SU-DHL-6 (cell line): Measurements from ENCODE around the gene ZNF512B.

Experiments
- H2AFZ ChIP-seq: fragments of 200-600 bp; sonication (generic); 2 replicates; pipeline ENCODE4 v1.6.1; 2014; ENCODE audit warnings: low read depth, mild to moderate bottlenecking, moderate library complexity, mixed read lengths, antibody characterized with exemption, low read length; ENCODE audit not compliant: severe bottlenecking
- H3F3A ChIP-seq: fragments of 200-600 bp; shearing (Covaris generic); 2 replicates; pipeline ENCODE4 v1.6.0; 2016; ENCODE audit warnings: antibody characterized with exemption, mild to moderate bottlenecking; ENCODE audit not compliant: insufficient read depth
- H3K27ac ChIP-seq: fragments of 200-600 bp; sonication (generic); 2 replicates; pipeline ENCODE4 v1.5.1; 2016; ENCODE audit warnings: low read depth, mild to moderate bottlenecking, low read length, moderate library complexity, mixed read lengths
- H3K27me3 ChIP-seq: fragments of 200-600 bp; sonication (generic), shearing (Covaris generic); 2 replicates; pipeline ENCODE4 v1.6.0; 2014; ENCODE audit warnings: mild to moderate bottlenecking, low read length
- H3K36me3 ChIP-seq: fragments of 200-600 bp; sonication (generic); 2 replicates; pipeline ENCODE4 v1.6.1; 2014; ENCODE audit warnings: mild to moderate bottlenecking, low read length, mixed read lengths
- H3K4me2 ChIP-seq: fragments of 300-600, 200-600 bp; shearing (Covaris generic), sonication (generic); 2 replicates; pipeline ENCODE4 v1.6.0; 2014; ENCODE audit warnings: low read length, low read depth, mild to moderate bottlenecking; ENCODE audit not compliant: poor library complexity, severe bottlenecking
- H3K4me3 ChIP-seq: fragments of 200-600 bp; sonication (generic); 2 replicates; pipeline ENCODE4 v1.5.1; 2014; ENCODE audit warnings: antibody characterized with exemption, low read length, mild to moderate bottlenecking, mixed read lengths; ENCODE audit not compliant: insufficient read depth, poor library complexity, severe bottlenecking
- H3K79me2 ChIP-seq: fragments of 200-600 bp; sonication (generic); 2 replicates; pipeline ENCODE4 v1.6.1; 2014; ENCODE audit warnings: mild to moderate bottlenecking, low read length, moderate library complexity; ENCODE audit not compliant: insufficient read depth
- H3K9ac ChIP-seq: fragments of 200-600 bp; sonication (generic); 2 replicates; pipeline ENCODE4 v1.7.0; 2014; ENCODE audit warnings: mild to moderate bottlenecking, low read length
- H3K9me2 ChIP-seq: fragments of 200-600 bp; sonication (generic); replicated peaks from 2 replicates; pipeline ENCODE4 v1.6.1; 2014; ENCODE audit warnings: low read length; ENCODE audit not compliant: insufficient read depth
- H3K9me3 ChIP-seq: fragments of 200-600 bp; sonication (generic); 2 replicates; pipeline ENCODE4 v1.6.1; 2014; ENCODE audit warnings: low read length, mixed read lengths; ENCODE audit not compliant: insufficient read depth
- H4K20me1 ChIP-seq: fragments of 200-600 bp; sonication (generic); 2 replicates; pipeline ENCODE4 v1.6.1; 2014; ENCODE audit warnings: low read depth, mild to moderate bottlenecking, antibody characterized with exemption, low read length, moderate library complexity, mixed read lengths
- CTCF ChIP-seq: fragments of 200-600 bp; sonication (generic); IDR thresholded peaks from one replicate; pipeline ENCODE4 v1.5.1; 2017; ENCODE audit warnings: antibody characterized with exemption, mild to moderate bottlenecking, low read length, moderate library complexity; ENCODE audit not compliant: insufficient read depth, poor library complexity, severe bottlenecking
- EZH2phosphoT487 ChIP-seq: fragments of 200-600 bp; sonication (generic), shearing (Covaris generic); conservative IDR thresholded peaks from 2 replicates; pipeline ENCODE4 v1.6.1; 2018; ENCODE audit warnings: mild to moderate bottlenecking, antibody characterized with exemption, low read length, moderate library complexity, mixed read lengths

The ZNF512B gene

GRCh38 chr20:63947638-63948456, 21.9 kb downstream of the ZNF512B start:
- Histone ChIP-seq H4K20me1 (no peaks in the 10 kb centered on the region), H3K4me2 (peak overlapping the region; percentile 46), H3K27me3 (no peaks in the 10 kb centered on the region), H3F3A (peaks cover 15% of the 10 kb centered on the region), H3K9ac (no peak overlapping the region), H3K36me3 (no peaks in the 10 kb centered on the region), H3K9me3 (no peaks in the 10 kb centered on the region), H3K9me2 (no peaks in the 10 kb centered on the region), H3K79me2 (peaks cover 14% of the 10 kb centered on the region; the same call in 1 of the 2 replicates), H2AFZ (no peak overlapping the region), H3K27ac (peak overlapping the region; percentile 14; the same call in 1 of the 2 replicates), H3K4me3 (no peak overlapping the region)
- TF ChIP-seq EZH2phosphoT487 (no peak), CTCF (no peak)

- TF ChIP-seq CTCF: no peak
- no peak for TF ChIP-seq EZH2phosphoT487
- Histone ChIP-seq H3K27me3 (no peaks in the 10 kb centered on the region), H3K9me3 (no peaks in the 10 kb centered on the region), H3K9me2 (no peaks in the 10 kb centered on the region), H3K79me2 (peaks cover 7% of the 10 kb centered on the region; the same call in 1 of the 2 replicates), H4K20me1 (no peaks in the 10 kb centered on the region), H2AFZ (no peak overlapping the region), H3F3A (peaks cover 15% of the 10 kb centered on the region), H3K9ac (no peak overlapping the region), H3K27ac (no peak overlapping the region), H3K4me3 (no peak overlapping the region), H3K4me2 (no peak overlapping the region), H3K36me3 (no peaks in the 10 kb centered on the region)
Measured at GRCh38 chr20:63946986-63947637, 22.6 kb downstream of the ZNF512B start.

GRCh38 chr20:63945921-63946920, 23.5 kb downstream of the ZNF512B start:
- Histone ChIP-seq H4K20me1 (no peaks in the 10 kb centered on the region), H3K27me3 (no peaks in the 10 kb centered on the region), H2AFZ (no peak overlapping the region), H3K9me3 (no peaks in the 10 kb centered on the region), H3F3A (peaks cover 15% of the 10 kb centered on the region), H3K79me2 (peaks cover 4% of the 10 kb centered on the region; the same call in 1 of the 2 replicates), H3K4me2 (no peak overlapping the region), H3K36me3 (no peaks in the 10 kb centered on the region), H3K9ac (no peak overlapping the region), H3K27ac (no peak overlapping the region), H3K9me2 (no peaks in the 10 kb centered on the region), H3K4me3 (no peak overlapping the region)
- no peak for TF ChIP-seq CTCF
- no peak for TF ChIP-seq EZH2phosphoT487
